OCI-M2 (cell line): Measurements from ENCODE around the gene NBPF3.

ENCODE experiments used
- DNase-seq: peaks from one replicate; lab custom pipeline; 2025; ENCODE audit not compliant: unreplicated experiment; lab: John Stamatoyannopoulos, UW

Gene NBPF3

DNA sequence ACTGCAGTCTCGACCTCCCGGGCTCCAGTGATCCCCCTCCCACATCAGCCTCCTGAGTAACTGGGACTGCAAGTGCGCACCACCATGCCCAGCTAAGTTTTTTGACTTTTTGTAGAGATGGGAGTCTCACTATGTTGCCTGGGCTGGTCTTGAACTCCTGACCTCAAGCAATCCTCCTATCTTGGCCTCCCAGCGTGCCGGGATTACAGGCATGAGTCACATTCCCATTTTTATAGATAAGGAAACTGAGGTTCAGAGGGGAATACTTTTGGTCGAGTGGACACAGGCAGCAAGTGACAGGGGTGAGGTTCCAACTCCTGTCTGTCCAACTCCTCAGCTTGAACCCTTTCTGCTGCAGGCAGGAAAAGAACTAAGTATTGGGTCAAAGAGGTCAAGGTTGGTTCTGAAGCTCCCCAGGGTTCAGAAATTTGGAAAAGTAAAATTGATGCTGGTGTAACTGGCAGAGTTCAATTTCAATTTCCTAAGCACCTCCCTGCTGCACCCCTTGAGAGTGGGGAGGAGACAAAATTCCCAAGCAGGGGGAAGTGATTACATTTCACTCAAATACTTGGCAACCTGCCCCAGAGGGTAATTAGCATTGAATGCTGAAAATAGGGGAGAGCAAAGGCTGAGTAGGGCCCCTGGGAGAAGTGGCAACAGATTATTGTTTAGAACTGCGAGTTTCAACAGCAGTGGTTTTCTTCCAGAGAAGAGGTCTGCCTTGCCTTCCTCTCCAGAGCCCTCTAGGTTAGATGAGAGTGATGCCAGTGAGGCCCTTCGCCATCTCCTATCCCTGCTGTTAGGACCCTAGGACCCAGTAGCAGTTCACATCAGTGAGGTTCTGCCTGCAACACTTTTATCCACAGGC lies 51.8 kb downstream of the NBPF3 start:
- DNase-seq: no peak

DNA sequence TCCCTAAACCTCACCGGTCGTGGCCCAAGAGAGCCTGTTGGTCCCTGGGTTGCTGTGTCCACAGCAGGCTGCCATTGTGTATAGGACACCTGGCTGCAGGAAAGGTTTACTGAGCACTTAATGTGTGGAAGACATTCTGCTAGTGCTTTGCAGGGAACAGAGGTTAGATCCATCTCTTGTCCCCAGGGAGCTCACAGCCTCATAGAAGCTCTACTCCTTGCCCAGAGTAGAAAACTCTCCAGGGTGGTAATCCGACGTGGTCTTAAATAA lies 52.4 kb downstream of the NBPF3 start:
- no peak for DNase-seq

DNA sequence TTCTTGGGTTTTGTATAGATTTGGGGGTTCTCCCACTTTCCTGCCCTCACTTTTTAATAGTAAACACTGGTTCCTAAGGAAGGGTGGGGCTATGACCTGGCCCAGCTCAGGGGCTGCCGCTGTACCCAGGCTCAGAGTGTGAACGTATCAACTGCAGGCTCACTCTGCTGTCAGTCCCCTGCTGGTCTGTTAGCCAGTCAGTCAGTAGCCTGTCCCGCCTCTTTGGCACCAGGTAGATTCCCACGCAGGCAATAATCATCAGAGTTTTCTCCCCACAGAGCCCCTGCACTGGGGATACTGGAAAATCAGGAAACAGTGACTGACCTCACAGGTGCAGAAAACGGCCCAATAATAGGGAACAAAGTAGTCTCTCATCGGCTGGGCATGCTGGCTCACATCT lies 54.3 kb downstream of the NBPF3 start:
- no peak for DNase-seq

DNA sequence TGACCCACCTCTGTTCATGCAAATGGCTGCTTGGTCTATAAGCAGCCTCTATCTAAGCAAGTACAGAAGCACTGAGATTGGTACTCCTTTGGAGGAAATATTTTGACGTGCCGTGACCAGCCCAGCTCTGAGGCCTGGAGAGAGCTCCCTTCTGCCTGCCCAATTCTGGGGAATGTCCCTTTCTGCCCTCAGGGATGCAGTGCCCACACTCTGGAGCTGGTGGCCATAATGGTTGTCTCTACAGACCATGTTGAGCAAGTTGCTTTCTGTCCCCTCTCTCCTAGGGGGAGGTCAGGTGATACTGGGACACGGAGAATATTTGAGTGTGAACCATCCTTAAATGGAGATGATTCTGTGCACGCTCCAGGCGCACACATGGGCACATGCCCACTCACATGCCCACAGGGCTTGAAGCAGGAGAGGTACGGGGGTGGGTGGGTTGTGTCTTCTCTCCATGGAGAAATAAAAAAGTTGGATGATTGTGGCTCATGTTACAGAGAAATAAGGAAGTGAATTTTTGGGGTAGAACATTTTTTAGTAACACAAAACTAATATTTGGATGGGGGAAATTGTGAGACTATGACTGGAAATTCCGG lies 55.4 kb downstream of the NBPF3 start:
- no peak for DNase-seq

- DNase-seq: no peak
Observed at GRCh38 chr1:21496063-21496462, 56.1 kb downstream of the NBPF3 start.

GRCh38 chr1:21496886-21497285 lies 56.9 kb downstream of the NBPF3 start:
- DNase-seq: no peak

DNA sequence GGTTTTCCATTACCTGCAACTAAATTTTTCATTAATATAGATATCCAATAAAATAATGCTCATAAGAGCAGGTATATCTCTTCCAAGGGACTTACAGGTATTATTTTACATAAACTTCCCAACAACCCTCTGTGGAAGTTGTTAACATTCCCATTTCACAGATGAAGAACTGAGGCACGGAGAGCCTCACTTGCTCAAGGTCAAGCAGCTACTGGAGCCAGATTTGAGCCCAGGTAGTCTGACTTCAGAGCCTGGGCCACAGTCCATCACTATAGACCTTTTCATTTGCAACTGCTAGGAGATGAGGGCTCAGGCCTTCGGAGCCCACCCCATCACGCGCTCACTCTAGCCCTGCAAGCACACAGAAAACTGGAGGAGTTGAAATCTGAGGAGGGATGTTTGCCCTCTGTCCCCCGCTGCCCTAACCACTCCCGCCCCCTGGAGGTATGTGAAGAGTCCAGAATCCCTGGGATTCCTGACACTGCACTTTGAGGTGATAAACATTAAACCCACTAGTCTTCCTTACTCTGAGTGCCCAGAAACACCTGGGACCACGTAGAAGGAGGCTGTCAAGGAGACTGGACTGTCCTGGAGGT lies 57.6 kb downstream of the NBPF3 start:
- DNase-seq: no peak

- no peak for DNase-seq
Observed at GRCh38 chr1:21499283-21499950, 59.5 kb downstream of the NBPF3 start.

GRCh38 chr1:21503706-21504377 lies 63.9 kb downstream of the NBPF3 start:
- DNase-seq: no peak

DNA sequence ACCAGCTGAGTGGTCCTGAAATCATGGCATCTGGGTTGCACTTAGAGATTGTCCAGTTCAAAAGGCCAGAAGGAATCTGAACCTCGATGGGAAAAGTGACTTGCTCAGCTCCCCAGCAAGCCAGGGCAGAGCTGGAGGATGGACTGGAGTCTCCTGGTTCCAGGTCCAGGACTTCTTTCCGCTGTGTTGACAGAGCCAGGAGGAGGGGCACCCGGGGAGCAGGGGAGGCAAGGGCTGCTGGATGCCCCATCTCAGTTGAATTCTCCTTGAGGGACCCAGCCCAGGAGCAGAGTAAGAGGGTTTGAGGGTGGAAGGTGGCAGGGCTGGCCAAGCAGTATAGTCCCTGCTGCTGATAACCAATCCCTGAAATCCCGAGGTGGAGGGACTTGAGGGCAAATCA lies 66.9 kb downstream of the NBPF3 start:
- DNase-seq: no peak

GRCh38 chr1:21507511-21508270 lies 67.8 kb downstream of the NBPF3 start:
- no peak for DNase-seq

GRCh38 chr1:21508580-21509350 lies 68.8 kb downstream of the NBPF3 start:
- DNase-seq: peak; percentile 34

- DNase-seq: no peak
Observed at GRCh38 chr1:21509351-21510112, 69.6 kb downstream of the NBPF3 start, which contains the start of gene ALPL. Gene ALPL (plus strand): TSS chr1:21509423. CDS start chr1:21554082, 44,659 bp downstream.

- no peak for DNase-seq
Observed at GRCh38 chr1:21510113-21510493, 70.2 kb downstream of the NBPF3 start.

DNA sequence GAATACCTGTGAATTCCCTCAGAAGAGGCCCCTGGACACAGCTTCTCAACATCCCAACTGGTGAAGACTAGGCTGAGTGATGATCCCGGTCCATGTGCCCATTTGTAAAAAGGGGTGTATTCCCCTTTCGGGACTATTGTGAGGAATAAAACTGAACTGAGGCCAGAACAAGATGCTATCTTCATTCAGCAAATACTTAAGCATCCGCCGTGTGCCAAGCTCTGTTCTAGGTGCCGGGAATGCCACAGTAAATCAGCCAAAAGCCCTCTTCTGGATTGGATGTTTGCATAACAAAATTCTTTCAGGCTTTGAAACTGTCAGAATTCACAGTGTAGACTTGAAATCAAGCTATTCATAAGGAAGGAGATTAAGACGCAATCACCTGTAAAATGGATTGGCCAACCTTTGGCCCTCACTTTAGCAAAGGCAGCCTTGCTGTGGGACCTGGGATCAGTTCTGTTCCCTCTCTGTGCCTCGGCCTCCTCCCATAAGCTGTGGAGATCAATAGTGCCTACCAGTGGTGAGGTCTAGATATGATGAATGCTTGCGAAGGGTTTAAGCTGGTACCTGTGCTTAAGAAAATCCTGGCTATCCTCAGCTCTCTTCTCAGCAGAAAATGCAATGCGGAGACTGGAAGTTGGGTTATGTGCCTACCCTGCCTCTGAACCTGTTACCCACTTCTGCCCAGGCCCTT lies 71.1 kb downstream of the NBPF3 start:
- DNase-seq: no peak

DNA sequence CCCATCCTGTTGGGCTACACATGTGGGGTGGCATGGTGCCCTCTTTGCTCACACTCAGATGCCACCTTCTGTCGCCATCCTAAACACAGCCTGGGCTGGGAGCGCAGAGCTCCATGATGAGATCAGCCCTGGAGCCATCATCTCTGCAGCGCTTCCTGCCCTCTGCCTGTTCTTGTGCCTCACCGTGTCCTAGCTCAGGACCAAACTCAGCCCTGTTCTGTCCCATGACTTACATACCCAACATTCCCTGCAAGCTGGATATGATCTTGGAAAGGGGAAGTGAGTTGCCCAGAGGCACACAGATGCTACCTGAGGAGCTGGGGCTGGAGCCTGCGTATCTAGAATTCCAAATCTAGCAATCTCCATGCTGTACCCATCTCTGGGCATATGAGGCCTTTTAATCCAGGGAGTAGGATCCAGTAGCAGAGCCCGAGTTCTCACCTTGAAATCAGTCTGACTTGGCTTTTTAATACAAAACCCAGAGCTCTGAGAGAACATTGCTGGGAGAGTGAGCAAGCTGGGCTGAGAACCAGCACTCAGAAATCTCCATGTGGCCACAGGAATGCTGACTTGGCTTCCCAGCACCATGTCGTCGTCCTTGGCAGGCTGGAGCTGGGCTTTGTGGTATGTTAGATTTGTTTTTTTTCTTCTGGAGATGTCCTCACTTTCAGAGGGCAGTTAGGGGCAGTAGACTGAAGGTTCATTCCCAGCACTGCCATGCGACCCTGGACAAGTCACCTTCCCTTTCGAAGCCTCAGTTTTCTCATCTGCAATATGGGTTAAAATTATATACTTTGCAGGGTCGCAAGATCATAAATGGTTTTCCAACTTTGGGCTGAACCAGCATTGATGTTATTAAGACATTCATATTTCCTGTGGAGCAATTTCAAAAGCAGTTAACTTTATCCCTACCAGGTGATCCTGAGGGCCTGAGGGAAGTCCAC lies 71.9 kb downstream of the NBPF3 start:
- no peak for DNase-seq

GRCh38 chr1:21514245-21514644 lies 74.3 kb downstream of the NBPF3 start:
- DNase-seq: no peak
